Measurements from ENCODE around the gene DOK4. TPM values are rescaled to one million over a fixed set of nuclear protein-coding genes. Genes with fewer than 3 reads are reported as not detected.

DOK4 gene
- 8.7 and 9.6 TPM in 2 replicates for total RNA-seq (2014; rRNA removed; shearing (Covaris generic))
- 34.5 and 37.4 TPM in 2 replicates for polyA plus RNA-seq (2014; cell fraction: nucleus; rRNA removed)

- peak; percentile 61 for DNase-seq (ENCODE audit: extremely low read depth, low read depth)
Observed at GRCh38 chr16:57485916-57486857, at the start of gene DOK4. TSS of gene DOK4 (minus strand) at chr16:57486493. CDS start at chr16:57479507, 6,986 bp downstream.

GRCh38 chr16:57535680-57536305 lies 49.5 kb upstream of the DOK4 start:
- DNase-seq (ENCODE audit: extremely low read depth, low read depth) = peak; percentile 88

GRCh38 chr16:57534881-57535658 lies 48.8 kb upstream of the DOK4 start:
- no peak for DNase-seq (ENCODE audit: extremely low read depth, low read depth)

GRCh38 chr16:57534337-57534880 lies 48.1 kb upstream of the DOK4 start:
- no peak for DNase-seq (ENCODE audit: extremely low read depth, low read depth)

- DNase-seq (ENCODE audit: extremely low read depth, low read depth) = no peak
Observed at GRCh38 chr16:57533431-57534336, 47.4 kb upstream of the DOK4 start.

- DNase-seq (ENCODE audit: extremely low read depth, low read depth) = no peak
Observed at GRCh38 chr16:57532266-57532625, 46.0 kb upstream of the DOK4 start.

- DNase-seq (ENCODE audit: extremely low read depth, low read depth) = no peak
Observed at GRCh38 chr16:57531635-57532265, 45.5 kb upstream of the DOK4 start.

GRCh38 chr16:57531253-57531575 lies 44.9 kb upstream of the DOK4 start:
- no peak for DNase-seq (ENCODE audit: extremely low read depth, low read depth)

GRCh38 chr16:57530522-57531252 lies 44.4 kb upstream of the DOK4 start:
- DNase-seq (ENCODE audit: extremely low read depth, low read depth) = no peak

- DNase-seq (ENCODE audit: extremely low read depth, low read depth) = peak; percentile 30
Observed at GRCh38 chr16:57530104-57530521, 43.8 kb upstream of the DOK4 start.

GRCh38 chr16:57529391-57530103 lies 43.3 kb upstream of the DOK4 start:
- DNase-seq (ENCODE audit: extremely low read depth, low read depth) = no peak

- DNase-seq (ENCODE audit: extremely low read depth, low read depth) = no peak
Observed at GRCh38 chr16:57528499-57529390, 42.5 kb upstream of the DOK4 start.

GRCh38 chr16:57527610-57528360 lies 41.5 kb upstream of the DOK4 start:
- no peak for DNase-seq (ENCODE audit: extremely low read depth, low read depth)

GRCh38 chr16:57527027-57527426 lies 40.7 kb upstream of the DOK4 start:
- no peak for DNase-seq (ENCODE audit: extremely low read depth, low read depth)

- DNase-seq (ENCODE audit: extremely low read depth, low read depth) = no peak
Observed at GRCh38 chr16:57526498-57526897, 40.2 kb upstream of the DOK4 start.

GRCh38 chr16:57525761-57526160 lies 39.5 kb upstream of the DOK4 start:
- DNase-seq (ENCODE audit: extremely low read depth, low read depth) = no peak

Data from NCI-H460 (cell line).